ENCODE measurements around the gene CTSL.

DNA sequence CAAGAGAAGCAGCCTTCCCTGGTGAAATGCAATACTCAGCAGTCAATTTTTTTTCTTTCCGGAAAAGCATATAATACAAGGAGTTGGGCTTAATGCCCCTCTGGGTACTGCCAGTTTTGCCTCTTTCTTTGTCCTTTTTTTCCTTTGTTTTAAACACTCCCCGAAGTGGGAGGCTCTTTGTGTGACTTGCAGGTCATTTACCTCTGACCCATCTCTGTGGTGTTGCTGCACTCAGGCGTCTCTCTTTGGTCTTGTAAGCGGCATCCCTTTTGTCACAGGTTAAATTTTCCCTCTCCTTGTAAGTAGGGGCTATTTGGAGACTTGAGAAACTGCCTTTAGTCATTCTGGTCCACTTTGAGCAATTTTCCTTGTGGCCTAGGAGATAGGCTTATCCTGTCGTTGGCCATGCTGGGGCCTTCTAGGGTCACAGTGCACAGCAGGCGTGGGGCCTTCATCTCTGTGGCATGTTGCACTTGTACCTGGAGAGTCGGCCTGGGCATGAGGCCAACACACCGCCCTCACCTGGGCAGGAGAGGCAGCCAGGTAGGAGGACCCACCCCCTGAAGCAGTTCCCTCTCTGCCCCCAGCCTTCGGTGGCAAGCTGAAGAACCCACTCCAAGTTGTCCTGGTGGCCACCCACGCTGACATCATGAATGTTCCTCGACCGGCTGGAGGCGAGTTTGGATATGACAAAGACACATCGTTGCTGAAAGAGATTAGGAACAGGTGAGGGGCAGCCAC is 27.7 kb upstream of the CTSL start:
- TF ChIP-seq, protein P1, sequence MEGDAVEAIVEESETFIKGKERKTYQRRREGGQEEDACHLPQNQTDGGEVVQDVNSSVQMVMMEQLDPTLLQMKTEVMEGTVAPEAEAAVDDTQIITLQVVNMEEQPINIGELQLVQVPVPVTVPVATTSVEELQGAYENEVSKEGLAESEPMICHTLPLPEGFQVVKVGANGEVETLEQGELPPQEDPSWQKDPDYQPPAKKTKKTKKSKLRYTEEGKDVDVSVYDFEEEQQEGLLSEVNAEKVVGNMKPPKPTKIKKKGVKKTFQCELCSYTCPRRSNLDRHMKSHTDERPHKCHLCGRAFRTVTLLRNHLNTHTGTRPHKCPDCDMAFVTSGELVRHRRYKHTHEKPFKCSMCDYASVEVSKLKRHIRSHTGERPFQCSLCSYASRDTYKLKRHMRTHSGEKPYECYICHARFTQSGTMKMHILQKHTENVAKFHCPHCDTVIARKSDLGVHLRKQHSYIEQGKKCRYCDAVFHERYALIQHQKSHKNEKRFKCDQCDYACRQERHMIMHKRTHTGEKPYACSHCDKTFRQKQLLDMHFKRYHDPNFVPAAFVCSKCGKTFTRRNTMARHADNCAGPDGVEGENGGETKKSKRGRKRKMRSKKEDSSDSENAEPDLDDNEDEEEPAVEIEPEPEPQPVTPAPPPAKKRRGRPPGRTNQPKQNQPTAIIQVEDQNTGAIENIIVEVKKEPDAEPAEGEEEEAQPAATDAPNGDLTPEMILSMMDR (conservative IDR thresholded peaks at IDR 0.05; ENCODE audit: low read depth in 2 of 2) = peak in 1 of 2 experiments; percentile 38; a peak in 2 of 4 replicates
- TF ChIP-seq POLR2AphosphoS5 (IDR thresholded peaks at IDR 0.05; ENCODE audit: low read depth) (no peak), CREB1 (CRISPR knock-in tag; IDR thresholded peaks at IDR 0.05; ENCODE audit: low read depth) (no peak), EZH2 (IDR thresholded peaks at IDR 0.05; ENCODE audit: low read depth, unreplicated experiment) (no peak), ZNF331 (CRISPR knock-in tag; IDR thresholded peaks at IDR 0.05; ENCODE audit: low read depth) (no peak), JUNB (IDR thresholded peaks at IDR 0.05; ENCODE audit: unreplicated experiment) (no peak)
